Hematopoietic multipotent progenitor cell treated with erythropoietin and hydrocortisone succinate and interleukin-3 and kit ligand, for 6 days (in vitro differentiated cells): Measurements from ENCODE around the gene LCA5.
"Not testable (repeated sequence)": the region's sequence is repeated elsewhere in the genome, so short reads cannot be mapped to it uniquely, and the experiment has no call there.

Experiments used
- DNase-seq: peaks from one replicate; pipeline ENCODE4 v3.0.0-alpha.2; 2015

LCA5 gene

GRCh38 chr6:79536954-79537747 lies at the start of gene LCA5:
Gene LCA5 (minus strand): TSS chr6:79537430. CDS start chr6:79518894, 18,536 bp downstream.
- peak; percentile 99 for DNase-seq

DNA sequence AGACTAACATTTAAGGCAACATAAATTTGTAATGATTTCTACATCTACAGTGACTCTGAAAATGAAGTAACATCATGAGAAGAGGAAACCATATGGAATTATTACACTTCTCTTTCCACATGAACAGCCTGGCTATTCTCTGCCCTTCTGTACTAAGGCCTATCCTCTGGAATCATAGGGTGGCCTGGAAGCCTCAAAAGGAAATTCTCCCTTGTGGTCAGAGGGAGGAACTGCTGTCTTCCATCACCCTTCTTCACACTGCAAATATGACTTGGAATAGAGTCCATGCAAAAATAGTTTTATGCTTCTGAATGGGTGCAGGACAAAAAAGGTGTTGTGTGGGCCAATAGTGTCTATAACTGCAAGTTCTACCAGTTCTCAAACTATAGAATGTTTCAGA lies 49.3 kb upstream of the LCA5 start:
- peak; percentile 52 for DNase-seq

- DNase-seq: no peak
Observed at GRCh38 chr6:79584332-79584731, 47.1 kb upstream of the LCA5 start.

GRCh38 chr6:79577926-79578325 lies 40.7 kb upstream of the LCA5 start:
- DNase-seq: not testable (repeated sequence)

DNA sequence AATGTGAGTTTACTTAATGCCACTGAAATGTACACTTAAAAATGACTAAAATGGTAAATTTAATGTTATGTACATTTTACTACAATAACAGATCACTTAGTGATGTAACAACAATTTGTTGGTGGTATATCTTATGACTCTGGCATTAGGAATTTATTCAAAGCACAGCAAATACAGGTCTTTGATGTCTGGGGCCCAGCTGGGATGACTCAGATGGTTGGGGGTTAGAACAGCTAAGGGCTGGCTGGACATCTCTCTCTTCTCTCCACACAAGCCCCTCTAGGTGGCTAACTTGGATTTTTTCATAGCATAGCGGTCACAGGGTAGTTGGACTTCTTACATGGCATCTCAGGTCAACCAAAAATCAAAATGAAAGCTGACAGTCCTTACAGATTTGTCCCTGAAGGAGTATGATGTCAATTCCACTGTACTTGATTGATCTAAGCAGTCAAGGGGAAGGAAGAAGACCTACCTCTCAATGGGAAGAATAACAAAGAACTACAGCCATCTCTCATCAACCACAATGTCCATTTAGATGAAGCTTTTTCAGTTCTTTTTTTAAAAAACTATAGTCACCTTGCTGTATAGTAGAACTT lies 37.5 kb upstream of the LCA5 start:
- no peak for DNase-seq

GRCh38 chr6:79574174-79574573 lies 36.9 kb upstream of the LCA5 start:
- no peak for DNase-seq

DNA sequence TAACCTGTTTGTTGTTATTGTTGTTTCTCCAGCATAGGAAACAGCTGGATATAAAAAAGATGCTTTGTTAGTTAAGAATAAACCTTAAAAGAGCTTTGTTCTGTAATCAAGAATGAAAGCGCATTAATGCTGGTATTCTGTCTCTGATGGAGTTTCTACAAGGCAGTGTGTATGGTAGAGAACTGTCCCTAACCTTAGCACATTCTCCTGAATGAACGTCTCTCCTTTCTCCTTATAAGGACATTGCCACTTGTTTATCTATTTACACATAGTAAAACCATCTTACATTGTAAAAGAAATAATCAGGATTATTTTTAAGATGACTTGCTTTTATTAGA lies 33.8 kb upstream of the LCA5 start:
- DNase-seq: no peak

GRCh38 chr6:79570129-79571029 lies 33.1 kb upstream of the LCA5 start:
- DNase-seq: peak; percentile 75

GRCh38 chr6:79568996-79569395 lies 31.8 kb upstream of the LCA5 start:
- DNase-seq: no peak

DNA sequence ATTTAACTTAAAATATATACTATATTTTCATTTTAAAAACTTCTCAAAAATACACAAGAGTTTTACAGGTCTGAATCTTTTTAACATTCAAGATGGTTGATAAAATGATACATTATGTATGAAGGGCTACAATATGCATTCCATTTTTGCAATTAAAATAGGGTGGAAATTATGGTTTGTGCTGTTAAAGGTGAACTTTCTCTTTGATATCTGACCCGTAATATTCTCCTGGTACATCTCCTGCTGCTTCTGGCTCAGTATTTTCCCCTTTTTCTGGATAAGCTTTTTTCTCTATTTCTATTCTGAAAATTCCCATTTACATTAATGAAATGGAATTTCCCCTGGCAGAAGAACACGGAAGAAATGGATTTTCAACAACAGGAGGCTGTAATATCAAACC lies 27.4 kb upstream of the LCA5 start:
- DNase-seq: no peak

- no peak for DNase-seq
Observed at GRCh38 chr6:79559706-79560105, 22.5 kb upstream of the LCA5 start.

GRCh38 chr6:79557673-79558467 lies 20.6 kb upstream of the LCA5 start:
- DNase-seq: no peak

GRCh38 chr6:79554305-79554704 lies 17.1 kb upstream of the LCA5 start:
- no peak for DNase-seq

GRCh38 chr6:79551401-79551800 lies 14.2 kb upstream of the LCA5 start:
- no peak for DNase-seq

GRCh38 chr6:79548304-79548703 lies 11.1 kb upstream of the LCA5 start:
- no peak for DNase-seq

DNA sequence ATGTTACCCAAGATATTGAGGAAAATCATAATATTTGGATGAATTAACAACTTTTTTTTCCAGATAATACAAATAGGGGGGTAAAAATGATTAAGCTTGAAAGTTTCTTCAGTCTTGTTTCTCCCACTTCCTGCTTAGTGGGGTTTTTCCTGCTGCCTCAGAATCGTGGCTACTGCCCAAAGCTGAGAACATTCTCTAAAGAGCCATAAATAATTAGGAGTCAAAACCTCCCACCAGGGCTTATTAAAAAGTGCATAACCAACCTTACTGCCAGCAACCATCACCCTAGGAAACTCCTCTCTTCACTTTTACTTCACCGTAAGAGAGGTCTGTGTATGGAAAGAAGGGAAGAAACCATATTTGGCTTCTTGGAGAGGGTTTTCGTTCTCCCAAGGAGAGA lies 9.0 kb upstream of the LCA5 start:
- no peak for DNase-seq

- DNase-seq: peak; percentile 91
Observed at GRCh38 chr6:79544939-79545450, 7.8 kb upstream of the LCA5 start.

DNA sequence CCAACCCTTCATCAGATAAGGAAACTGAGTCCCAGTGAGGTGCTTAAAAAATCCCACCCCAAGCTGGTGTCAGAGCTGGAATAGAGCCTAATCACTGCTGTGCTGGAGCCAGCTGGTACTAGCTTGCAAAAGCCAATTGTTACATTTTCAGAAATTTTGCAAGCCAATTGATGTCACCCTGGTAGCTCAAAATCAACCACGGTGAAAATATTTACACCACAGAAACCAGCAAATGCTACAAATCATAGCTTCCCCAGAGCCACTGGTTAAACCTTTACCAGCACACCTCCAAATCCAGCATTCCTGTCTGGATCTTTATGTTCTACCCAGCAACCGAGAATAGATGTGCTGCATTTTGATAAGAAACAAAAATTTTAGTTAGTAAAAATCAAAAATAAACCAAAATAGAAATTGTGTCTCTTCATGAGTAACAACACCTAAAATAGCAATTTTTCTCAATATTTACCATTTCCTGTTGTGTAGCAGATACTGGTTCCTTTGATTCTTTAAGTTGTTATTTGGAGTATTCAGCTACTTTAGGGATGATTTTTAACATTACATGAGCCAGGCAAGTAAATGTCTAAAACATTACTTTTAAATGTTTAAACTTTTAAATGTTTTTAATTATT lies 7.2 kb upstream of the LCA5 start:
- no peak for DNase-seq

GRCh38 chr6:79543886-79544285 lies 6.7 kb upstream of the LCA5 start:
- no peak for DNase-seq

- DNase-seq: no peak
Observed at GRCh38 chr6:79543411-79543810, 6.2 kb upstream of the LCA5 start.

DNA sequence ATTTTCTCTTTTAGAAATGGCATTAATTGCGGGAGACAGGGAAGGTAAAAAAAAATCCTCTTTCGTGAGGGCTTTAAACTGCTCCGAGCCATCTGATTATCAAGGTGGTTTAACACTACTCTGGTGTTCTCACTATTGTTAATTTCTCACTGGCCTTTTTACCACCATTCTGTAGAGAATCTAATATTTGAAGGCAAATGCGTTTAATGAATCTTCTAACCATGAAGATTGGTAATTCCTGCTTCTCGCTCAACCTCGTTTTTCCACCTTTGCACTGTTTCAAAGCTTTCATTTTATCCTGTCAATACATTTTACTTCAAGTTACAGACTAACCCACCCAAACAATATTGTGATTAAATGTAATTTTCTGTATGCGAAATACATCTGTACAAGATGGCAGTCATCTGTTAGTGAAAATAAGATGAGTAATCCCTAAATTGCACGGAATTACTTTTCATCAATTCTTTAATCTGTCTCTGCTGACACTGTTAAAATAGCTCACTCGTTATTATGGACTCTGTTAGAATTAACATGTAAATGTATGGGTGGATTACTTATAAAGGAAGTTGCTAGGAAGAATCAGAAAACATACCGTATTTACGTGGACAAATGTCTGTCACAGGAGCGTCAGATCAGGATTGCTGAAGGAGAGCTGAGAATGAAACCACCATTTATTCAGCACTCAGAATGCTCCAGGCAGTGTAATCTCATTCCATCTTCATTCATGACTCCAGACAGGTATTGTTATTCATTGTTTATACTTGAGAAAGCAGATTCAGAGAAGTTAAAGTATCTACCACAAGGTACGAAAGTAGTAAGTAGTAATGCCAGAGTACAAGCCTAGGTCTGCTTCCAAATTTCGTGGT lies 1.1 kb upstream of the LCA5 start:
- DNase-seq: peak; percentile 16
